Activated CD4-positive, alpha-beta T cell treated with anti-CD3 and anti-CD28 coated beads, Interleukin-2, amount 50 U/mL, for 1 hour (primary cell): Measurements from ENCODE around the gene DYSF.

ENCODE experiments used
- DNase-seq: peaks from one replicate; pipeline ENCODE4 v3.0.0-alpha.2; 2020

The DYSF gene

DNA sequence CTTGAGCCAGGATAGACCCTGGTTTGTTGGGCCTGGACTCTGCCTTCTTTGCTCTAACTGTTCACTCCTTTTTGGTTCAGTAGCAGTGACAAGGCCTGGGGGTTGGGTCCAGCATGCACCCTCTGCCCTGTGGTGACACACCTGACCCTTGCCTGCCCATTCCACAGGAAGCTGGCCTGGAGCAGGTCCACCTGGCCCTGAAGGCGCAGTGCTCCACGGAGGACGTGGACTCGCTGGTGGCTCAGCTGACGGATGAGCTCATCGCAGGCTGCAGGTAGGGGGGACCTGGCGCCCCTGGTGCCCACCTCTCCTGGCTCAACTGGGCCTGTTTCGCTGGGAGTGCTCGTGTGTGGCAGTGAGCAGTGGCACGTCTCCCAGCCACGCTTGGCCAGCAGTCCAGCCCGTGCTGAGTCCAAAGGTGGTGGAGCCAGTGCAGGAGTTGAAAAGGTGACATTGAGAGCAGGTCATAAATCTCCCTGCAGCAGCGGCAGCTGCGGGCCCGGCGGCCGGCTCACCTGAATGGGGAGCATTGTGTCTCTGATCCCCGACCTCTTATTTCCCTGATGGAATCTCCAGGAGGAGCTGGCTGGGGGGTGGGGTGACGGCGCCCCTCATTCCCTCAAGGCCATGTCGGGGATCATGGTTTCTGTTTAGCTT is 102.6 kb downstream of the DYSF start:
- DNase-seq = no peak

DNA sequence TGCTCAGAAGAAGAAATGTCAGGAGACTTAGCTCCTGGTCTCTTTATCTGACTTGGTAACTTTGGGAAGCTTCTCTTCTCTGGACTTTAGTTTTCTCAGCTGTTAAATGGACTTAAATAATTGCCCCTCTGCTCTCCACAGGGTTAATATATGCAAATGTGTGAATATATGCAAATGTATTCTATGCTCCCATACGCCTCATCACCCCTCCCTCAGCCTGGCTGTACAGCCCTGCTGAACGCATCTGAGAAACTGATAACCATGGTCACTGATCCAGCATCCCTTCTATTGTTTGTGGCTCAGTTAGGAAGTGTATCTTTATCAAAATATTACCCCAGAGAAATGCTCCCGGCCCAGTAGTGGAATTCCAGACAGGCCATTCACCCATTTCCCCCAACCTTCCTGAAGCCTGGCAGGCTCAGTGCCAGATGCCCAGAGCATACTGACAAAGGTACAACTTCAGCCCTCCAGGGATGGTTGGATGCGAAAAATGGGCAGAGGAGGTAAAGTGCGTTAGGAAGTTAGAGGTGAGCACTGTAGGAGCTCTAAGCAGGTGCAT is 103.4 kb downstream of the DYSF start:
- DNase-seq = no peak

DNA sequence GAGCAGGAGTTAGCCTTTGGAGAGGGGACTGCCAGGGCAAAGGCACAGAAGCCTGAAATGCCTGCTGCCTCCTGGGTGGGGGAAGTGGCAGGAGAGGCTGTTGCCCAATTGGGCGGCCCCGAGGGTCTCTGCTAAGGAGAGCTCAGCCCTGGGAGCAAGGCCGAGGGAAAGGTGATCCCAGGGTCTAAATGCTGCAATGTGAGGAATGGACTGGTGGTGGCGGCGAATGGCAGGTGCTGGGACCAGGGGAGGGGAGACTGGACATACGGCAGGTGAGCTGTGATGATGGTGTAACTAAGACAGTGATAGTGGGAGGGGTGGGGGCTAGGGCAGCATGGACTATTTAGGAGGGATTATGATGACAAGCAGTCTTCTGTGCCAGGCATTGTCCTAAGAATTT is 104.0 kb downstream of the DYSF start:
- DNase-seq = no peak

DNA sequence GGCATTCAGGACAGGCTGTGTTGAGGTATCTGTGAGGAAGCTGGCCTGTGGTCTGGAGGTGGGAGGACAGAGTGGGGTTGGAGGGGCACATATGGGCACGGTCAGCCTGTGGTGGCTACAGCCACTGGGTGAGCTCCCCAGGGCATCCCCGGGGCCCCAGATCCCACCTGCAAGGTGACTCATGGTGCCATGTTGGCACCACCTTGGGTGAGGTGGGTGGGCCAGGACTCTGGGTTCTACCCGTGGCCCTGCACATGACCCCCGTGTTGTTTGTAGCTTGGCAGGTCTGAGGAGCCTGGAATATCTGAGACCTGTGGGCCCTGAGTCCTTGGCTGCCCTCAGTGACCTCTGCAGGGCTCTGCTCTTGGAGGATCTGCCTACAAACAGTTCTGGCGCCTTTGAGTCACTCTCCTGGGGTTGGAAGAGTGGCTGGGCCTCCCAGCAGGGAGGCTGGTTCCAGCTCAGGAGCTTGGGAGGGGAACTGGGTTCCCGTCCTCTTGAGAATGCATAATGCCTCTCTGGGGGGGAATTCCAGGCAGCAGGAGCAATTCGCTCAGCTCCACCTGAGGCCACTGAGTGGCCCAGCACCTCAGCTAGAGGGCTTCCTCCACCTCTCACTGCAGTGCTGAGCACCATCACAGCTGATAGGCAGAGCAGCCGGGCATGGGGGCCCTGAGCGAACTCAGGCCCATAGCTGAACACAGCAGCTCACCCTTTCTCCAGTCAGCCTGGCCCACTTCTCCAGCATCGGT is 105.1 kb downstream of the DYSF start:
- DNase-seq = no peak

DNA sequence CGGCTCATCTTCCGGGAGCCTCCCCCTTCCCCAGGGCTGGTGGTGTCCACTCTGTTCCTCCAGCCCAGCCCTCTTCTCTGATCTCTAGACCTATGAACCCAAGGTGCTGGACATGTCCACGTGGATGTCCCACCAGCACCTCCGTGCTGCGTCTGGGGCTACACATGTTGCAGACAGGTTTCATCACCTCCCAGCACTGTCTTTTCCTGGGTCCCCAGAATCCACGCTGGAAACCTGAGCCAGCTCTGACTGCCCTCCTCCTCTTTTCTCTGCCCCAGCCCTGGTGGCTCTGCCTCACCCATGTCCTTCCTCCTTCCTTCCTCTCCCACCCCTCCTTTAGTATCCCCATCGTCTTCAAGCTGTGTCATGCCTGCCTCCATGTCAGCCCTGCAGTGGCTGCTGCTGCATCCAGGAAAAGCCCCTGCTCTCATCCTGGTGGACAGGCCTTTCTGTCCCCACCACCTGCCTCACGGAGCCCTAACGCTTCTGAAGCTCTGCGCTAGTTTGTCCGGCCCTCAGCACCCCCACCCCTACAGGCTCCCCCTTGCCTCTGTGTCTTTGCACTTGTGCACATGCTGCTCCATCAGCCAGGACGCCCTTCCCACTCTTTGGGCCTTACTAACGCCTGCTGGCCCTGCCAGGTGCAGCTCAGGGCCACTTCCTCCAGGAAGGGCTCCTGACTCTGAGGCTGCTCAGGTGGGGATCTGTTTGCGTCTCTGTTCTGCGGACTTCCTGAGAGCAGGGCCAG is 105.9 kb downstream of the DYSF start:
- DNase-seq = no peak

DNA sequence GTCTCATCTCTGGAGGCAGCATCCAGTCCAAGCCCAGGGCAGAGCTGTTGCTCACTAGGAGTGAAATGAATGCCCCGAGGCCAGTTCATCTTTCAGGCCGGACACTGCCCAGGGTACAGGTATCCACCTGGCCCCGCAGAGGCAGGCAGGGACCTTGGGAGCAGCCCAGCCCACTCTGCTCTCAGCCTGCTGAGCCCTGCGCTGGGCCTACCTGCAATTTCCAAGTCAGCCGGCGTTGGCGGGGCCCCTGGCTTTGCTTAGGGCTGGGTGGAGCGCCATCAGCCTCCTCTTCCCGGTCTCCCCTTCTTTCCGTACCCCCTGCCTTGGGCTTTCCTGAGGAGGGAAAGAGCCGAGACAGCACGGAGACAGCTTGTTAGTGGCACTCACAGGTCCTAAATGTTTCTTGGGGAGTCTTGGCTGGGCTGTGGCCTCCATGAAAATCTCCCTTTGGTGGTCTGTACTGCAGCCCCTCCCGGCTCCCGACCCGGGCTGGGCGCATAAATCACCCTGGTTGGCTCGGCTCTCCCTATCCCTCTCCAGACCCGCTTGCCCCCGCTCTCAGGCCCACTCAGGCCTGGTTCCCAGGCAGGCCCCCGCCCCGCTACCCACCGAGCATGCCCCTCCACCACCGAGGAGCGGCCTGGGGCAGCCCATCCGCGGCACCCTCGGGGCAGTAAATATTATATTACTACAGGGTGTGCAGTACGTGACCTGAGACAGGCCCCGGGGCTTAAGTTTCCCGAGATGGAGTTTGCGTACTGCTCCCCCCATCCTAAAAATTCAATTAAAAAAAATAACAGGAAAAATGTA is 106.7 kb downstream of the DYSF start:
- DNase-seq = no peak

DNA sequence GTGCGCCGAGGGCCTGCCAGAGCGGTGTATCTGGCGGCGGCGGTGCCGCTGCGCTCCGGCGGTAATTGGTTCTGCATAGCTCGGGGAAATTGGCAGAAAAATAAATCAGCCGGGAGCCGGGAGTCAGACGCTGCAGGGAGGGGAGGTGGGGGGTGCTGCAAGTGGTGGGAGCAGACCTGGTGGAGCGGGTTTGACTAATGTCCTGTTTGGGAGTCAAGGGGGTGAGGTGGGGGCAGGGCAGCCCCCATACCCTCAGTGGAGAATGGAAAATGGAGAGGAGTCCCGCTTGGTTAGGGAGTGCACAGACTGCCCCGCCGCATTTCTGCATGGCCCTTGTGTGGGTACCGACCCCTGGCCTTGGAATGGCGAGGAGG is 107.3 kb downstream of the DYSF start:
- DNase-seq = no peak

DNA sequence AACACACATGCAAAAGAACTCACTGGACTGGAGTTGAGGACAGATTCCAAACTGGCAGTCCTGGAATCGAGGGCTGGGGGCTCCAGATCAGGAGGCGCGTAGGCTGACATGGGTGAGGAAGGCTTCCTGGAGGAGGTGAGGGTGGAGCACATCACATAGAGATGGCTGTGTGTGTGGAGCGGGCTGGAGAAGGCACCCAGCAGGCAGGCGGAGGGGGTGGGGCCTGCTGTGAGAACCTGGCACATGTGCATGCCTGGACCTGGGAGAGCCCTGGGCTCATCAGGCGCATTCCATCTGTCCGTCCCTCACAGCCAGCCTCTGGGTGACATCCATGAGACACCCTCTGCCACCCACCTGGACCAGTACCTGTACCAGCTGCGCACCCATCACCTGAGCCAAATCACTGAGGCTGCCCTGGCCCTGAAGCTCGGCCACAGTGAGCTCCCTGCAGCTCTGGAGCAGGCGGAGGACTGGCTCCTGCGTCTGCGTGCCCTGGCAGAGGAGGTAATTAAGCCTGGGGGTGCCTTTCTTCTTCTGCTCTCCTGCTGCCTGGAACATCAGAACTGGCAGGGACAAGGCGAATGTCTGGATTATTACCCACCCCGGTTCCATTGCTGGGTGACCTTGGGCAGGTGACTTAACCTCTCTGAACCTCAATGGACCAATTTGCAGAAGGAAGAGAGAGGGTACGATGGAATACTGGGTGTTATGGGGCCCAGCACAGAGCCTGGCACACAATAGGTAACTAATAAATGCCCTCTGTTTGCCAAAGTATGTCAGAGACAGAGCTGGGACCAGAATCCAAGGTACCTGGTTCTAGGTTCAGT is 108.3 kb downstream of the DYSF start:
- DNase-seq = no peak

DNA sequence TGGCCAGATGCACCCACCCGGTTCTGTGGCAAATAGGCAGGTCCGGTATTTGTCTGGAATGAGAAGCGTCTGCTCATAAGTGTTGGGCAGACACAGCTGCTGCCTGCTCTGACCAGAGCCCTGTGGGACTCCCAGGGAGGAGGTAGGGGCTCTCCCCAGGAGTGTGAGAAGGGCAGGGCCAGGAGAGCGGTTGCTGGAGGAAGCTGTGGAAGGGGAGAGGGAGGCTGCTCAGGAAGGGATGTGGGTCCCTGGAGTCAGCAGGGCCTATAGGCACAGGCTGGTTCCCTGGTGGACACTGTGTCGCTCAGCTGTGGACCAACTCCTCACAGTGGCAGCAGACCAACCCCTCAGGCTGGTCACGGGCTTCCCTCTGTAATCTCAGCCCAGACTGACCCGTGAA is 109.2 kb downstream of the DYSF start:
- DNase-seq = no peak

DNA sequence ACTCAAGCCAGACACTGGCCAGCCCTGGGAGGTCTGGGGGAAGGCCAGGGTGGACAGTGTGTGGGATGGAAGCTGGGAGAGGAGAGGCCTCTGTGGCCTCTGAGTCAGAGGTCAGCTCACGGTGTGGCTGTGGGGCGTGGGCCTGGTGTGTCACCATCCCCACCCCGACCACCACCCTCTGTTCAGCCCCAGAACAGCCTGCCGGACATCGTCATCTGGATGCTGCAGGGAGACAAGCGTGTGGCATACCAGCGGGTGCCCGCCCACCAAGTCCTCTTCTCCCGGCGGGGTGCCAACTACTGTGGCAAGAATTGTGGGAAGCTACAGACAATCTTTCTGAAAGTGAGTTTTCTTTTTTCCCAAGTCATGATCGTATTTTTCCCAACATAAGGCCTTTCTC is 110.5 kb downstream of the DYSF start:
- DNase-seq = no peak

DNA sequence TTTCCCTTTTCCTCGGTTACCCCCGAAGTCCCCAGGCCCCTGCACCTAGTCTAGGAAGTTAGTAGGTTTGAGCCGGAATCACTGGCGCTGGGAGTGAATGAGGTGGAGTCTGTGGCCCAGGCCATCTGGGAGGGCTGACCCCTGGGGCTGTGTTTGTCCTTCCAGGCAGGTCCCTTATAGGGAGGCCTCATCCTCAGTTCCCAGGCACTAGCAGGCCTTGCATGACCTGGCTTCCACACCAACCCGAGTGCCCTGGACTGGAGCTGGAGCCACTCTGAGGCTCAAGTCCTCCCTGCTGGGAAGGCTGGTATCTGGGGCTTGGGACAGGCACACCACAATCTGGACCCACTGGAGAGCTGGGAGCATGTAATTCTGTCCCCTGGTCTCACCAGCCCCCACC is 111.0 kb downstream of the DYSF start:
- DNase-seq = no peak

DNA sequence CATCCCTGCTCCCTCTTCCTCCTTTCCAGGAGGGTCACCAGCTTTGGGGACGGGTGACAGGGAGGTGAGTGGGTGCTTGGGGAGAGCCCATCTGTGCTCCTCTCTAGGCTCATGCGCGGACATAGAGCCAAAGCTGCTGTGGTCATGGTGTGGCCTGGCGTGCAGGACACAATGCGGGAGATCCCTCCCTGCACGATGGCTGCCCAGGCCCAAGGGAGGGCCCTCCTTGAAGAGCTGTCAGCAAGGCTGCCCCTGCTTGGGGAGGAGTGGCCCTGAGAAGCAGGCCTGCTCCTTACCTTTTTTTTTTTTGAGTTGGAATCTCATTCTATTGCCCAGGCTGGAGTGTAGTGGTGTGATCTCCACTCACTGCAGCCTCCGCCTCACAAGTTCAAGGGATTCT is 111.4 kb downstream of the DYSF start:
- DNase-seq = no peak

DNA sequence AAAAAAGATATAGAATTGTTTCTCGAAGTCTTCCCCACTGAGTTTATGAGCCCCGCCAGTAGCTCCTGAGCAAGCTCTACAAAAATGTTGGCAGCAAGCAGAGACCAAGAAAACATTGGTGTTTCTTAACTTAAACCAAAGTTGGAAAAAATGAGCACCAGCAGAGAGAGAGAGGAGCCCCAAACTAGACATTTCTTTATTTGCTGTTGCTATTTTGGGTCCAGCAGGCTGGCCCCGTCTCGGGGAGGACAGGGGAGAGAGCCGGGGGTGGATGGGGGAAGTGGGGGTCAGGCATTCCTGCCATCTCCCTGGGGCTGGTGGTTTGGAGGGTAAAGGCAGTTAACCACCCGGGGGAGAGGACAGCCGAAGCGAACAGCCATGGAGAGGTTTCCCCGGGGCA is 113.0 kb downstream of the DYSF start:
- DNase-seq = no peak

DNA sequence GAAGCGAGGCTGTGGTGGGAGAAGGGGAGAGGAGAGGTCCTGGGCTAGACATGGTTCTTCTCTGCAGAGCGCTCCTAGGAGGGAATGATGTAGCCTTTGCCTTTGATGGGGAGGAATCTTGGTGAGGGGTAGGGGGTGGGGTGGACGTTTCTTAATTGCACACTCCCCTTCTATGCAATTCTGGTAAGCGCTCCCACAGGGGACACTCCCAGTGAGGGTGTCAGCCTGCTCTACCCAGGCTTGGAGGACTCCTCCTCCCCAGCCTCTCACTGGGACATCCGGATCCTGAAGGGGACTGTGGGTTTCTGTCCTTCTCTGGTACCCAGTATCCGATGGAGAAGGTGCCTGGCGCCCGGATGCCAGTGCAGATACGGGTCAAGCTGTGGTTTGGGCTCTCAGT is 114.3 kb downstream of the DYSF start:
- DNase-seq = no peak

DNA sequence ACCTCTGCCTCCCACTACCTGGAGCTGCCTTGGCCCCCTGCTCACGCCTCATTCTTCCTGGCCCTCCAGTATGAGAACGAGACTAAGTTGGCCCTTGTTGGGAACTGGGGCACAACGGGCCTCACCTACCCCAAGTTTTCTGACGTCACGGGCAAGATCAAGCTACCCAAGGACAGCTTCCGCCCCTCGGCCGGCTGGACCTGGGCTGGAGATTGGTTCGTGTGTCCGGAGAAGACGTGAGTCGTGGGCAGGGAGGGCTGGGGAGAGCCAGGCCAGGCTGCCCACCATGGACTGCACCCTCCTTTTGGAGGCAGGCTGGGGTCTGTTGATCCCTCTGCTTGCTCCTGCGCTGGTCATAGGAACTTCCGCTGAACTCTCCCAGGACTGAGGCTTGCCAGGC is 114.7 kb downstream of the DYSF start:
- DNase-seq = no peak

DNA sequence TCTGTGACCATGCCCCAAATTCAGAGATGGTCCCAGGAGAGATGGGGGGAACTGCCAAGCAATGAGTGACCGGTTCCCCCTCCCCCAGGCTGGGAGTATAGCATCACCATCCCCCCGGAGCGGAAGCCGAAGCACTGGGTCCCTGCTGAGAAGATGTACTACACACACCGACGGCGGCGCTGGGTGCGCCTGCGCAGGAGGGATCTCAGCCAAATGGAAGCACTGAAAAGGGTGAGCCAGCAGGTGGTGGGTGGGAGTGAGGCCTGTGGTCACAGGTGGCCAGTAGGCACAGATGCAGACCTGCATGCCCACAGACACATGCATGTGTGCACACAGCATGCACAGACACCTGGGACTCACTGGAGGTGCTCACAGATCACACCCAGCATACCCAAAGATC is 117.2 kb downstream of the DYSF start:
- no peak for DNase-seq

DNA sequence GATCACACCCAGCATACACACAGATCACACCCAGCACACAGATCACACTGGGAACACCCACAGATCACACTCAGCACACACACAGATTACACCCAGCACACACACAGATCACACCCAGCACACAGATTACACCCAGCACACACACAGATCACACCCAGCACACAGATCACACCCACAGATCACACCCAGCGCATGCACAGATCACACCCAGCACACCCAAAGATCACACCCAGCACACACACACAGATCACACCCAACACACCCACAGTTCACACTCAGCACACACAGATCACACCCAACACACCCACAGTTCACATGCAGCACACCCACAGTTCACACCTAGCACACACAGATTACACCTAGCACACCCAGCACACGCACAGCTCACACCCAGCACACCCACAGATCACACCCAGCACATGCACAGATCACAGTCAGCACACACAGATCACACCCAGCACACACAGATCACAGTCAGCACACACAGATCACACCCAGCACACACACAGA is 117.6 kb downstream of the DYSF start:
- DNase-seq = no peak

DNA sequence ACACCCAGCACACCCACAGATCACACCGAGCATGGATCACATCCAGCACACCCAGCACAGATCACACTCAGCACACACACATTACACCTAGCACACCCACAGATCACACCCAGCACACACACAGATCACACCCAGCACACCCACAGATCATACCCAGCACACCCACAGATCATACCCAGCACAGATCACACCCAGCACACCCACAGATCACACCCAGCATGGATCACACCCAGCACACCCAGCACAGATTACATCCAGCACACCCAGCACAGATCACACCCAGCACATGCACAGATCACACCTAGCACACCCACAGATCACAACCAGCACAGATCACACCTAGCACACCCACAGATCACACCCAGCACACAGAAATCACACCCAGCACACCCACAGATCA is 118.6 kb downstream of the DYSF start:
- DNase-seq = no peak

DNA sequence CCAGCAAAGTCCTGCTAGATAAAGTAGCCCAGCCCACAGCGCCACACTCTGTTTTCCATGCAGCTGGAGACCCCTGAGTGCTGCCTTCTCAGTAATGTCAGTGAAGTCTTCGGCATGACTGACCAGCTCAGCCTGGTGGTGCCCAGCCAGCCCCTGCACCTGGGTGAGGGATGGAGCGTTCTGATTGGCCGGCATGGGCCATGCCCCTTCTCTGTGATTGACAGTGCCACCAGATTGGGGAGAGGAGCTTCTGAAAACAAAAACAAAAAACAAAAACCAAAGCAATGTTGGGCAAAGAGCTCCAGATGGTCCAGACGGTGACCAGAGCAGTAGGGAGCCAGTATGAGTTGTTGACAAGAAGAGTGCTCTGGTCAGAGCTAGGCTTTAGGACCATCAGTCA is 122.6 kb downstream of the DYSF start:
- DNase-seq = no peak

DNA sequence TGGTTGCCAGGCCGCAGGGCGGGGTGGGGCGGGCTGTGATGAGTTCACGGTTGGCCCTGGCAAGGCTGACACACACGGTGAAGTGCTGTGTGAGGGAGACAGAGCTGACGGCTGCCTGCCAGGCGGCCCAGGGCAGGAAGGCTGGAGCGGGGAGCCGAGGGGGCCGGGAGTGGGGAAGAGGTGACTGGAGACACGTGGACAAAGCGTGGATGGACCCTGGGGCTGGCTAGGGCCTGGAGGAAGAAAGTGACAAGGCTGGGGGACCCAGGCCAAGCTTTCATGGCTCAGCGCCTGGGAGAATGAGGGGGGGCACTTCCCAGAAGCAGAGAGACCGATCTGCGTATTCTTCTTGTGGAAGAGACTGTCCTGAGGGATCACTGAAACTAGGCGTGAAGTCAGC is 123.2 kb downstream of the DYSF start:
- no peak for DNase-seq

DNA sequence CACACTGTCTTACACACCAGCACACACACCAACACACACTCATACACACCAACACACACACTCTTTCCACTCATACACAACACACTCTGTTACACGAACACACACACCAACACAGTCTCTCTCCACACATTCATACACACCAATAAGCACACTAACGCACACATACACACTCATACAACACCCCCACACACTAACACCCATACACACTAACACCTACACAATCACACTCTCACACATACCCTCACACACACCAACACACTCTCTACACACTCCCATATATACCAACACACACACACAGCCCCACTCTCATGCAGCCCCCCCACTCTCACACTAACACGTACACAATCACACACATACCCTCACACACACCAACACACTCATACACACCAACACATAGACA is 123.8 kb downstream of the DYSF start:
- DNase-seq = no peak

DNA sequence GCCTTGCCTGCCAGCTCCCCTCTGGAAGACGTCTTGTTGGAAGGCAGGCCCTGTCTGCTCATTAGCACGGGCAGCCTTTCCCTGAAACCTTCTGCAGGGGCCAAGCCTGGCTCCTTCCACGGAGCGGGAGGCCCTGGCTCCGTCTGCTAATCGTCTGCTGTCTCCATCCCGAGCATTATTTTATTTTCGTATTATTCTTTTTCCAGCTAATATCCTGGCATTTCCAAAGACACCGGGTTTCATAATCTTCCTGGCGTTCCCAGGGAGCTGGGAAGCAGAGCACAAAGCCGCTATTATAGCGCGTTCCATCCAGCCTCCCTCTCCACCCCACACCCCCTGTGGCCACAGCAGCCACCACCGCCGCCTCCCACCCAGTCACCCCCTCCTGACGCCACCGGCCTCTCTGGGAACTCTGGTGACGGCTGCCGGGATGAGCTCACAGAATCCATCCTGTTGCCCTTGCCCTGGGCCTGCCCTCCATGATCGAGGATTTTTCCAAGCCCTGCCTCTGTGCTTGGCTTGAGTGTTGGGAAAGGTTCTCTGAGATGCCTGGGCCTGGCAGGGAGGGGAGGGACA is 125.5 kb downstream of the DYSF start:
- no peak for DNase-seq
